GM19351 (cell line): ENCODE measurements around the gene PPOX.

ENCODE experiments used
- ATAC-seq: cut with Tn5 transposase; IDR thresholded peaks from one replicate; pipeline ENCODE4 v1.9.1; 2021; ENCODE audit warnings: mild to moderate bottlenecking, moderate library complexity; ENCODE audit not compliant: unreplicated experiment

PPOX gene

GRCh38 chr1:161196521-161197451, 30.6 kb downstream of the PPOX start:
- no peak for ATAC-seq

GRCh38 chr1:161197560-161198193, 31.5 kb downstream of the PPOX start:
- no peak for ATAC-seq

GRCh38 chr1:161198194-161198896, 32.1 kb downstream of the PPOX start:
- no peak for ATAC-seq

- ATAC-seq: no peak
Measured at GRCh38 chr1:161198897-161199431, 32.7 kb downstream of the PPOX start, which contains the start of gene ADAMTS4. TSS of gene ADAMTS4 (minus strand) at chr1:161199054. CDS start at chr1:161198627, 427 bp downstream.

- ATAC-seq: no peak
Measured at GRCh38 chr1:161199506-161200139, 33.4 kb downstream of the PPOX start.

- no peak for ATAC-seq
Measured at GRCh38 chr1:161200421-161200991, 34.3 kb downstream of the PPOX start.

GRCh38 chr1:161200992-161201835, 35.0 kb downstream of the PPOX start:
- no peak for ATAC-seq

GRCh38 chr1:161201836-161202712, 35.8 kb downstream of the PPOX start, which contains the start of gene NDUFS2:
TSS of gene NDUFS2 (plus strand) at chr1:161202367. CDS start at chr1:161202386, 19 bp downstream.
- peak; percentile 99 for ATAC-seq

DNA sequence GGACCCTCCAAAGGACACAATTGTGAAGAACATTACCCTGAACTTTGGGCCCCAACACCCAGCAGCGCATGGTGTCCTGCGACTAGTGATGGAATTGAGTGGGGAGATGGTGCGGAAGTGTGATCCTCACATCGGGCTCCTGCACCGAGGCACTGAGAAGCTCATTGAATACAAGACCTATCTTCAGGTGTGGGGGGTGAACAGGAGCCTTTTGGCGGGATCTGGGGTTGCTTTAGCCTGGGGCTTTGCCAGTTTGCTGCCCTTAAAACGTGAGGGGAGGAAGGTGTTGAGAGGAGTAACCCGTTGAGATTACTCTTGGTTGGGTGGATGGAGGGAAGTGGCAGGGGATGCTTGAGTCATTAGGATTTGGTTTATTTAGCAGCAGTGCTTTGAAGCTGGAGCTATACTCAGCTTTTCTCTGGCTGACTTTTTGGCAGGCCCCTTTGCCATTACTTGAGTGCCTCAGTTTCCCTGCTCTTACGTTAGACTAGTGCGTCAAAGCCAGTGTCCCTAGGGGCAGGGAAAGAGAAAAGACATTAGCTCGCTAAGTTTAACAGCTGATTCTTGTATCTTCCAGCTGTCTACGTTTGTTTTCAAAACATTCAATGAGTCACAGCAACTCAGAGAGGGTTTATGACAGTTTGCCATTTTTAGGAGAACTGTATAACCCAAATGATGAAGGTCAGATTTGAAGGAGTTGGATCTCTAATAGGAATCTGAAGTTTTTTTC, 40.4 kb downstream of the PPOX start:
- ATAC-seq: no peak

- ATAC-seq: no peak
Measured at GRCh38 chr1:161207173-161207572, 40.9 kb downstream of the PPOX start.

DNA sequence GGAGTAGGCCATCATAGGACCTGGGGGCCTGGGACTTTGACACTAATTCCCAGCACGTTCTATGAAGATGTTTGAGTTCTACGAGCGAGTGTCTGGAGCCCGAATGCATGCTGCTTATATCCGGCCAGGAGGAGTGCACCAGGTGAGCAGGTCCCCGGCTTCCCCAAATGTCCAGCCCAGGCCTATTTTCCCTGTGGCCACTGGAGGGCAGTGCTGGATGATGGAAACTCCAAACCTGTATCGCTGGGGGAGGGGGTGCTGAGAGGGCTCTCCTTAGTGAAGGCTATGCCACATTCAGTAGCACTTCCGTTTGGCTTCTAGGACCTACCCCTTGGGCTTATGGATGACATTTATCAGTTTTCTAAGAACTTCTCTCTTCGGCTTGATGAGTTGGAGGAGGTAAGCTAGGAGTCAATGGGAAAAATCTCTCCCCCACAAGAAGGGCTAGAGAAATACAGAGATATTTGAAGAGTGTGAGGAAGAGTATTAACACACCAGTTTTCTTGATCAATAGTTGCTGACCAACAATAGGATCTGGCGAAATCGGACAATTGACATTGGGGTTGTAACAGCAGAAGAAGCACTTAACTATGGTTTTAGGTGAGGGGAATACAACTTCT, 43.7 kb downstream of the PPOX start:
- ATAC-seq: no peak

- no peak for ATAC-seq
Measured at GRCh38 chr1:161214369-161214768, 48.1 kb downstream of the PPOX start.

- ATAC-seq: no peak
Measured at GRCh38 chr1:161215076-161215475, 48.9 kb downstream of the PPOX start, which contains the start of gene FCER1G. TSS of gene FCER1G (plus strand) at chr1:161215295. CDS start at chr1:161215322, 27 bp downstream.

DNA sequence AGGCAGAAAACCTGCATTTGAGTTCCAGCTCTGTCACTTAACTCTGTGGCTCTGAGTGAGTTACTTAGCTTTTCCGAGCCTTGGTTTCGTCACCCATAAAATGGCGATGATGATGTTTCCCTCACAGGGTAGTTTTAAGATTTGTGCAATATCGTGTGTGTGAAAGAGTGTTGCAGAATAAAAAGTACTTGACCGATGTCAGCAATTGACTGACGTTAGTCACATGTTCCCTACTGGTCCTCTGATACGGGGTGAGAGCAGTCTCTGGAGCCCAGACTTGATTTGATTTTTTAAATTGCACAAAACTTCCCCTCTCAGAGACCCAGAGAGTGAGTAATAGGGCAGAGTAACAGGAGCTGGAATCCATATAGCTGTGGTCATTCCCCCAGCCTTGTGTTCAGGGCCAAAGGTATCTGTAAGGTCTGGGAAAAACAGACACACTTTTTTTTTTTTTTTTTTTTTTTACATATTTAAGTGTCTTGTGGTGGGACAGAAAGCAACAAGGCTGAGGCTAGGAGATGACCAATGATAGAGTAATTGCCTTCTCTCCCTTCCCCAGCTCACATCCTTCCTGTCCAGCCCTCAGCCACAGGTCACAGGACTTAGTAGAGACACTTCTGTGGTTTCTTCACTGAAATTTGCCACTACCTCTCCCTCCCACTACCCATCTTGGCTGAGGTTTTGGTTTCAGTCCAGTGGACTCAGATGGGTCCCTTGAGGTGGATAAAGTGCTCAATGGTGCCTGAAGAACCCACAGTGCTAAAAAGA, 50.9 kb downstream of the PPOX start:
- ATAC-seq: peak; percentile 94

GRCh38 chr1:161217831-161218230, 51.6 kb downstream of the PPOX start:
- ATAC-seq: no peak

DNA sequence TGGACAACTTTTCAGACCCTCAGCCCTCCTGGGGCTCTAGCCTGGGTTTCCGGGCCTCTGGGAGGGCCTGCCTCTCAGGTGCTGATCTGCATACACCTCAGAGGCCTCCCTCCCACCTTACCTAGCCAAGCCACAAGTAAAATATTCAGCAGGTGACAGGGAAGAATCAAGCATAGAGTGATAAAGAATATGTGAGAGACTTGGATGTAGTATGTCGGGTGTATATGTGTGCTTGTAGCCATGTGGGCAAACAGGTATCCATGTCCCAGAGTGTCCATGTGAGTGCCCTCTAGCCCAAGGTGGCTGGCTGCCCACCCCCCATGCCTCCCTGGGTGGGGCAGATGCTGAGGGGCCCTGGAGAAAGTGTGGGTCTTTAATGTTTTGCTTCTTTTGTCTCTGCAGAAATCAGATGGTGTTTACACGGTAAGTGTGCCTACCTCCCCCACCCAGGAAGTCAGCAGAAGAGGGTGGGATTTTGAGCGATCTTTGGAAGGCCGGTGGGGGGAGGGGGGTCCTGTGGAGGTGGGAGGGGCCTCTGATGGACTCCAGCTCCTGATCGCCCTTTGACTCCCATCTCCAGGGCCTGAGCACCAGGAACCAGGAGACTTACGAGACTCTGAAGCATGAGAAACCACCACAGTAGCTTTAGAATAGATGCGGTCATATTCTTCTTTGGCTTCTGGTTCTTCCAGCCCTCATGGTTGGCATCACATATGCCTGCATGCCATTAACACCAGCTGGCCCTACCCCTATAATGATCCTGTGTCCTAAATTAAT, 52.3 kb downstream of the PPOX start:
- no peak for ATAC-seq
